Thyroid gland (tissue), 4 donors: ENCODE data around the gene RNF166. TPM values are rescaled to one million over a fixed set of nuclear protein-coding genes. Genes with fewer than 3 reads are reported as not detected.

ENCODE experiments used
- DNase-seq, 2 donors: peaks; one replicate each; pipeline ENCODE4 v3.0.0-alpha.2; 2019
- H3K27ac ChIP-seq, 3 donors: fragments of 200-600 bp; sonication (generic); 1 replicate in 2 of 3; 2 replicates in 1 of 3; pipeline ENCODE4 v1.5.1; 2016 to 2019; ENCODE audit warnings: mild to moderate bottlenecking in 1 of 3, moderate library complexity in 1 of 3
- H3K27me3 ChIP-seq: fragments of 200-600 bp; sonication (generic); one replicate; pipeline ENCODE4 v1.5.1; 2019
- H3K36me3 ChIP-seq, 2 donors: fragments of 200-600 bp; sonication (generic); one replicate each; pipeline ENCODE4 v1.5.1; 2016 to 2019
- H3K4me1 ChIP-seq, 2 donors: fragments of 200-600 bp; sonication (generic); one replicate each; pipeline ENCODE4 v1.5.1; 2017 to 2019
- H3K4me3 ChIP-seq, 3 donors: fragments of 200-600 bp; sonication (generic); replicated peaks in 1 of 3; 1 replicate in 2 of 3; 2 replicates in 1 of 3; pipeline ENCODE4 v1.5.1; 2016; ENCODE audit warnings: mild to moderate bottlenecking in 1 of 3
- H3K9me3 ChIP-seq: fragments of 200-600 bp; sonication (generic); one replicate; pipeline ENCODE4 v1.5.1; 2017
- POLR2A ChIP-seq, 2 donors: fragments of 450-650 bp; IDR thresholded peaks; one replicate each; pipeline ENCODE4 v1.6.1; 2017; ENCODE audit warnings: antibody characterized with exemption in 2 of 2, mild to moderate bottlenecking in 2 of 2, moderate library complexity in 1 of 2
- WGBS, 2 donors: methylation state at CpG; one replicate each; pipeline ENCODE4 v1.1.5; 2017; 5-methylcytosine and 5-hydroxymethylcytosine counted together
- intact Hi-C: fragments of 100-400 bp; cut with DNase I; formaldehyde crosslinking; loops from one replicate; pipeline ENCODE4 v1.15.1; 2023
- microRNA-seq: library from miRNA; unstranded; fragments of <30 nt; microRNA quantifications from one replicate; pipeline ENCODE4, GENCODE V29; 2016
- total RNA-seq, 4 donors: library from RNA; depleted of rRNA; stranded (reverse); fragments of >200 nt; gene quantifications; one replicate each; pipeline ENCODE4 v1.2.3, GENCODE V29; 2016
- TF ChIP-seq, protein P1 (sequence below), 6 experiments: fragments of 200-600 bp in 3 of 6; fragments of 450-650 bp in 3 of 6; sonication (generic) in 3 of 6; IDR thresholded peaks; one replicate each; pipeline ENCODE4 v1.5.1; 2016 to 2019; ENCODE audit warnings: antibody characterized with exemption in 6 of 6, mild to moderate bottlenecking in 2 of 6, inconsistent platforms in 1 of 6, moderate library complexity in 1 of 6

Gene RNF166
- total RNA-seq, 4 donors from 2014 or later, result 12.5 to 26.8 (median 19.1) TPM

DNA sequence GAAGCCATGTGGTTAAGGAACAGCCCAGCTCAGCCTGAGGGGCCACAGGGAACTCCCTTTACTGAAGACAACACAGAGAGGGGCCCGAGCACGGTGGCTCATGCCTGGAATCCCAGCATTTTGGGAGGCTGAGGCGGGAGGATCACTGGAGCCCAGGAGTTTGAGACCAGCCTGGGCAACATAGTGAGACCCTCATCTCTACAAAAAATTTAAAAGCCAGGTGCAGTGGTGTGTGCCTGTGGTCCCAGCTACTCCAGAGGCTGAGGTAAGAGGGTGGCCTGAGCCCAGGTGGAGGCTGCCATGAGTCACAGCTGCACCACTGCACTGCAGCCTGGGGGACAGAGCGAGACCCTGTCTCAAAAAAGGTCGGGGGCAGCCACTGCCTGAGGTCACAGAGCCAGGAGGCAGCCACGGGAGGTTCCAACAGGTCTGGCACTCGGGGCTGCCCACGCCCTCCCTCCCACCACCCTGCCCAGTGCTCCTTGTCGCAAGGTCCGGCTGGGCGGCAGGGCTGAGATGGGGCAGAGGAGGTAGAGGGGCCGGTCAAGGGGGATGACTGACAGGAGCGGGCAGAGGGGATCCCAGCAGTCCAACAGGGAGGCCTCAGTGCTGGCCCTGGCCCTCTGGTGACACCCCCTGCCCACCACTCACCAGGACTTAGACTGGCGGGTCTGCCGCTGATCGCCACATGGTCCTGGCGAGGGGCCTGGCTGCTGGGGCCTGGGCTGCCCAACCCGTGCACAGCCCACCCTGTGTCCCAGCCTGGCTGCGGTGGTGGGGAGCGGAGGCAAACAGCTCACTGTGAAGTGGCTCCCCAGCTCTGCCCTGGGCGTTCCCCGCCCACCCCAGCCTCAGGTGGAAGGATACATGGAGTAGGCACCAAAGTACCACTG lies 58.8 kb downstream of the RNF166 start:
- no peak for TF ChIP-seq POLR2A (IDR thresholded peaks at IDR 0.05)
- TF ChIP-seq, protein P1, sequence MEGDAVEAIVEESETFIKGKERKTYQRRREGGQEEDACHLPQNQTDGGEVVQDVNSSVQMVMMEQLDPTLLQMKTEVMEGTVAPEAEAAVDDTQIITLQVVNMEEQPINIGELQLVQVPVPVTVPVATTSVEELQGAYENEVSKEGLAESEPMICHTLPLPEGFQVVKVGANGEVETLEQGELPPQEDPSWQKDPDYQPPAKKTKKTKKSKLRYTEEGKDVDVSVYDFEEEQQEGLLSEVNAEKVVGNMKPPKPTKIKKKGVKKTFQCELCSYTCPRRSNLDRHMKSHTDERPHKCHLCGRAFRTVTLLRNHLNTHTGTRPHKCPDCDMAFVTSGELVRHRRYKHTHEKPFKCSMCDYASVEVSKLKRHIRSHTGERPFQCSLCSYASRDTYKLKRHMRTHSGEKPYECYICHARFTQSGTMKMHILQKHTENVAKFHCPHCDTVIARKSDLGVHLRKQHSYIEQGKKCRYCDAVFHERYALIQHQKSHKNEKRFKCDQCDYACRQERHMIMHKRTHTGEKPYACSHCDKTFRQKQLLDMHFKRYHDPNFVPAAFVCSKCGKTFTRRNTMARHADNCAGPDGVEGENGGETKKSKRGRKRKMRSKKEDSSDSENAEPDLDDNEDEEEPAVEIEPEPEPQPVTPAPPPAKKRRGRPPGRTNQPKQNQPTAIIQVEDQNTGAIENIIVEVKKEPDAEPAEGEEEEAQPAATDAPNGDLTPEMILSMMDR (IDR thresholded peaks at IDR 0.05), result no peak
- peaks cover 17 to 19% of the 10 kb centered on the region in 2 donors for H3K4me1 ChIP-seq
- no peak for DNase-seq
- H3K4me3 ChIP-seq, result no peak overlapping the region
- 92 to 93% methylated on average over 5 to 13 of the region's 22 CpGs for WGBS, 2 donors
- intact Hi-C loops, result no loop called here
- no peaks in the 10 kb centered on the region for H3K9me3 ChIP-seq
- H3K27me3 ChIP-seq, result no peaks in the 10 kb centered on the region
- H3K27ac ChIP-seq, result no peak overlapping the region
- H3K36me3 ChIP-seq, result no peaks in the 10 kb centered on the region

Small RNA genes within 50 kb of the gene (microRNA-seq; reads per million reads assigned to microRNA genes)
- gene MIR4722, result not detected

Other genes starting within 250 kb of the RNF166 start
- 10 to 100 TPM; 14.8 to 25.5 (median 20.9) TPM for gene ZC3H18, start 136.0 kb downstream of the RNF166 start, total RNA-seq
- gene IL17C, start 67.8 kb downstream of the RNF166 start, total RNA-seq, result not detected
- gene CYBA, start 55.4 kb downstream of the RNF166 start, total RNA-seq, result 100 to 1,000 TPM; 199 to 475 (median 339) TPM
- 10 to 100 TPM; 20.7 to 52.5 (median 43.2) TPM for gene MVD, start 43.3 kb downstream of the RNF166 start, total RNA-seq
- 1 to 10 TPM in 3 of 4 donors, under 1 TPM in 1; 0.33 to 1.3 (median 1.3) TPM for gene SNAI3, start 19.9 kb downstream of the RNF166 start, total RNA-seq
- gene CTU2, start 95 bp upstream of the RNF166 start, total RNA-seq, result 10 to 100 TPM in 2 of 4 donors, 1 to 10 TPM in 2; 7.7 to 21.2 (median 13.6) TPM
- gene PIEZO1, start 78.8 kb upstream of the RNF166 start, total RNA-seq, result 100 to 1,000 TPM in 3 of 4 donors, 10 to 100 TPM in 1; 81.2 to 145 (median 113) TPM
- gene CDT1, start 97.4 kb upstream of the RNF166 start, total RNA-seq, result 1 to 10 TPM in 2 of 4 donors, under 1 TPM in 2; 0.33 to 1.8 (median 0.99) TPM
- 100 to 1,000 TPM in 3 of 4 donors, 10 to 100 TPM in 1; 88.9 to 182 (median 118) TPM for gene APRT, start 105.5 kb upstream of the RNF166 start, total RNA-seq
- gene GALNS, start 150.5 kb upstream of the RNF166 start, total RNA-seq, result 10 to 100 TPM; 14.4 to 41.9 (median 33.0) TPM
- gene TRAPPC2L, start 150.7 kb upstream of the RNF166 start, total RNA-seq, result 10 to 100 TPM; 18.9 to 50.4 (median 43.8) TPM
- gene PABPN1L, start 160.3 kb upstream of the RNF166 start, total RNA-seq, result not detected